Heart right ventricle (tissue), 16 donors: ENCODE results near the gene VARS1. TPM values are rescaled to one million over a fixed set of nuclear protein-coding genes. Genes with fewer than 3 reads are reported as not detected.
"Not testable (repeated sequence)": the region's sequence is repeated elsewhere in the genome, so short reads cannot be mapped to it uniquely, and the experiment has no call there.

Experiments used
- ATAC-seq, 8 donors: fragments of 200-7000 bp; cut with Tn5 transposase; one replicate each; pipeline ENCODE4 v1.9.1; 2020; ENCODE audit warnings: mild to moderate bottlenecking in 8 of 8, moderate library complexity in 8 of 8, moderate number of reproducible peaks in 1 of 8
- DNase-seq, 2 donors: peaks; one replicate each; pipeline ENCODE4 v3.0.0-alpha.2; 2020
- H3K27ac ChIP-seq, 10 donors: fragments of 200-600 bp; sonication (generic) in 2 of 10; one replicate each; pipeline versions ENCODE4 v1.5.0 to v1.8.0; 2020 to 2022; ENCODE audit warnings: mild to moderate bottlenecking in 3 of 10
- H3K27me3 ChIP-seq, 7 donors: fragments of 200-600 bp; one replicate each; pipeline ENCODE4 v1.8.0; 2021 to 2022; ENCODE audit warnings: mild to moderate bottlenecking in 2 of 7
- H3K36me3 ChIP-seq, 9 donors: fragments of 200-600 bp; sonication (generic) in 1 of 9; one replicate each; pipeline versions ENCODE4 v1.5.0 to v1.8.0; 2020 to 2022; ENCODE audit warnings: mild to moderate bottlenecking in 2 of 9
- H3K4me1 ChIP-seq, 9 donors: fragments of 200-600 bp; sonication (generic) in 1 of 9; one replicate each; pipeline versions ENCODE4 v1.5.0 to v1.8.0; 2020 to 2022; ENCODE audit warnings: mild to moderate bottlenecking in 4 of 9
- H3K4me3 ChIP-seq, 10 donors: fragments of 200-600 bp; sonication (generic) in 2 of 10; one replicate each; pipeline versions ENCODE4 v1.5.0 to v1.8.0; 2020 to 2022; ENCODE audit warnings: mild to moderate bottlenecking in 7 of 10, moderate library complexity in 2 of 10
- H3K9me3 ChIP-seq, 11 donors: fragments of 200-600 bp in 10 of 11; sonication (generic) in 2 of 11; one replicate each; pipeline versions ENCODE4 v1.5.0 to v1.8.0; 2013 to 2022; ENCODE audit warnings: mild to moderate bottlenecking in 2 of 11, control low read depth in 1 of 11, moderate library complexity in 1 of 11
- CTCF ChIP-seq, 9 donors: fragments of 200-600 bp; sonication (generic) in 2 of 9; IDR thresholded peaks; one replicate each; pipeline versions ENCODE4 v1.5.0 to v1.8.0; 2021 to 2022; ENCODE audit warnings: antibody characterized with exemption in 9 of 9, mild to moderate bottlenecking in 5 of 9, moderate library complexity in 1 of 9
- WGBS, 2 donors: extraction: QIAGEN DNeasy Blood & Tissue Kit; methylation state at CpG; one replicate each; pipeline ENCODE4 v1.1.7; 2013; ENCODE audit warnings: inconsistent platforms in 1 of 2; 5-methylcytosine and 5-hydroxymethylcytosine counted together
- intact Hi-C, 10 donors: fragments of 100-400 bp; cut with DNase I; formaldehyde crosslinking; loops; one replicate each; pipeline versions ENCODE4 v1.11.1 to v1.14.2; 2022
- polyA plus RNA-seq, 2 donors: library from polyadenylated mRNA; stranded (reverse); fragments of 200-250 nt; gene quantifications; one replicate each; pipeline ENCODE4 v1.2.3, GENCODE V29; 2013
- total RNA-seq, 10 donors: library from RNA; stranded (reverse); fragmentation: NEBNext Ultra II Directional in 3 of 10; extraction: Animal tissue kit (Norgen Biotek cat#: 25700) in 3 of 10; gene quantifications; one replicate each; pipeline versions ENCODE4 v1.2.1 to v1.2.4, GENCODE V29; 2021 to 2023
- donor health status: Arrhythmogenic right ventricular cardiomyopathy.
- donor health status: ischemic (EF 13 %, LVEDD 7.1; RV severe dilation, severe dysfunction).
- donor health status: healthy with polysubstance abuse.
- donor health status: DM: no; HTN: yes; CAD: no.
- donor health status: DM: no; HTN: no; CAD: no.
- donor health status: ischemic (EF 25% LVEDD 6.9; RV normal size, moderate dysfunction).
- donor health status: ischemic (EF 25% LVEDD 5.7; RV mildly dilated, moderate dysfunction).
- donor health status: healthy.
- donor health status: DM: yes; HTN: yes; CAD: no.
- donor health status: Ischemic cardiomyopathy.
- donor health status: ischemic (EF 35%, LVEDD 5.7; RV mildly dilated, moderate dysfunction).
- donor health status: nonischemic (EF 11% LVEDD 7.7; RV severe dilation, severe dysfunction).
- donor health status: DM: yes; HTN: yes; CAD: no.
- donor health status: PGD.
- donor health status: ischemic (EF 29% LVEDD 5.4; RV normal size, mild dysfunction).
- donor health status: nonischemic (EF 23%, LVEDD 6.1; RV moderate dilation, normal function).

VARS1 gene
- total and polyA plus RNA-seq, 12 donors, result 22.4 to 44.0 (median 29.5) TPM

GRCh38 chr6:31838968-31839367 is 43.4 kb upstream of the VARS1 start:
- no peak for TF ChIP-seq CTCF (IDR thresholded peaks at IDR 0.05)
- Histone ChIP-seq H3K4me1 (peaks cover 23 to 42% (median 39%) of the 10 kb centered on the region in 9 donors), H3K4me3 (peak overlapping the region in 1 of 10 donors; percentile 90), H3K9me3 (no peaks in the 10 kb centered on the region), H3K27me3 (no peaks in the 10 kb centered on the region), H3K36me3 (peaks cover 0 to 69% (median 45%) of the 10 kb centered on the region in 9 donors), H3K27ac (no peak overlapping the region)
- DNase-seq (no peak), ATAC-seq (no peak)
- WGBS, 2 donors, result 97 to 99% methylated on average over 3 of the region's 3 CpGs
- intact Hi-C loops, result loop anchor here in 7 of 10 donors (5.0 to 10.0 kb wide), 6 partner anchors 62 to 294 kb away; partner anchors contain the start of genes VWA7 (in 3 of the 7), ATP6V1G2 (in 2 of the 7), DDX39B (in 2 of the 7) and NFKBIL1 (in 2 of the 7)

GRCh38 chr6:31838114-31838553 is 42.6 kb upstream of the VARS1 start:
- Histone ChIP-seq H3K27ac (peak overlapping the region in 1 of 10 donors; percentile 96), H3K4me3 (peak overlapping the region in 3 of 10 donors; percentile 1 to 90 (median 90)), H3K4me1 (peaks cover 23 to 51% (median 43%) of the 10 kb centered on the region in 9 donors), H3K36me3 (peaks cover 0 to 69% (median 45%) of the 10 kb centered on the region in 9 donors)
- ATAC-seq, DNase-seq, H3K9me3 ChIP-seq, H3K27me3 ChIP-seq: not testable (repeated sequence)
- intact Hi-C loops, result loop anchor here in 7 of 10 donors (5.0 to 10.0 kb wide), 6 partner anchors 61 to 293 kb away; partner anchors contain the start of genes VWA7 (in 3 of the 7), ATP6V1G2 (in 2 of the 7), DDX39B (in 2 of the 7) and NFKBIL1 (in 2 of the 7)
- WGBS, 2 donors, result 90 to 95% methylated on average over 9 of the region's 9 CpGs

GRCh38 chr6:31837369-31838113 is 42.0 kb upstream of the VARS1 start:
- no peak for DNase-seq
- Histone ChIP-seq H3K4me1 (peaks cover 23 to 55% (median 43%) of the 10 kb centered on the region in 9 donors), H3K27me3 (no peaks in the 10 kb centered on the region), H3K27ac (peak overlapping the region in 6 of 10 donors; percentile 25 to 98 (median 96)), H3K4me3 (peak overlapping the region in 8 of 10 donors; percentile 84 to 100 (median 94)), H3K9me3 (no peaks in the 10 kb centered on the region), H3K36me3 (peaks cover 0 to 65% (median 45%) of the 10 kb centered on the region in 9 donors)
- WGBS, 2 donors, result 44 to 69% methylated on average over 1 of the region's 1 CpG
- intact Hi-C loops, result loop anchor here in 7 of 10 donors (5.0 to 10.0 kb wide), 6 partner anchors 60 to 293 kb away; partner anchors contain the start of genes VWA7 (in 3 of the 7), ATP6V1G2 (in 2 of the 7), DDX39B (in 2 of the 7) and NFKBIL1 (in 2 of the 7)
- TF ChIP-seq CTCF (IDR thresholded peaks at IDR 0.05), result no peak
- no peak for ATAC-seq

- peak overlapping the region; percentile 8 to 100 (median 90) for H3K4me3 ChIP-seq
- H3K27me3 ChIP-seq, result no peaks in the 10 kb centered on the region
- intact Hi-C loops, result loop anchor here in 7 of 10 donors (5.0 to 10.0 kb wide), 6 partner anchors 59 to 292 kb away; partner anchors contain the start of genes VWA7 (in 3 of the 7), ATP6V1G2 (in 2 of the 7), DDX39B (in 2 of the 7) and NFKBIL1 (in 2 of the 7)
- ATAC-seq (no peak), DNase-seq (no peak)
- no peak for TF ChIP-seq CTCF (IDR thresholded peaks at IDR 0.05)
- H3K4me1 ChIP-seq, result peaks cover 23 to 64% (median 48%) of the 10 kb centered on the region in 9 donors
- WGBS, 2 donors, result 17 to 32% methylated on average over 12 of the region's 12 CpGs
- no peaks in the 10 kb centered on the region for H3K9me3 ChIP-seq
- H3K36me3 ChIP-seq, result peaks cover 0 to 58% (median 45%) of the 10 kb centered on the region in 9 donors
- peak overlapping the region in 9 of 10 donors; percentile 5 to 98 (median 96) for H3K27ac ChIP-seq
Observed at GRCh38 chr6:31836474-31837368, 41.2 kb upstream of the VARS1 start.
